Non-pigmented ciliary epithelial cell (primary cell): ENCODE measurements around the gene LDLRAD3.
"Not testable (repeated sequence)": the region's sequence is repeated elsewhere in the genome, so short reads cannot be mapped to it uniquely, and the experiment has no call there.

Experiments used
- DNase-seq: peaks from one replicate; pipeline ENCODE4 v3.0.0-alpha.2; 2010; ENCODE audit warnings: low read depth

Gene LDLRAD3

GRCh38 chr11:35943713-35944502 lies at the start of gene LDLRAD3:
Gene LDLRAD3 (plus strand): TSS chr11:35944062. CDS start chr11:35944099, 37 bp downstream.
- peak; percentile 55 for DNase-seq

- no peak for DNase-seq
Measured at GRCh38 chr11:35897019-35897418, 46.8 kb upstream of the LDLRAD3 start.

- no peak for DNase-seq
Measured at GRCh38 chr11:35902961-35903360, 40.9 kb upstream of the LDLRAD3 start.

GRCh38 chr11:35905646-35906276 lies 38.1 kb upstream of the LDLRAD3 start:
- no peak for DNase-seq

GRCh38 chr11:35906277-35906661 lies 37.6 kb upstream of the LDLRAD3 start:
- DNase-seq = no peak

GRCh38 chr11:35906681-35907080 lies 37.2 kb upstream of the LDLRAD3 start:
- DNase-seq = no peak

GRCh38 chr11:35907648-35908431 lies 36.0 kb upstream of the LDLRAD3 start:
- DNase-seq = peak; percentile 48

GRCh38 chr11:35908432-35908771 lies 35.5 kb upstream of the LDLRAD3 start:
- DNase-seq = not testable (repeated sequence)

GRCh38 chr11:35909511-35910265 lies 34.2 kb upstream of the LDLRAD3 start:
- DNase-seq = no peak

GRCh38 chr11:35911013-35911412 lies 32.8 kb upstream of the LDLRAD3 start:
- no peak for DNase-seq

- DNase-seq = no peak
Measured at GRCh38 chr11:35911616-35912165, 32.2 kb upstream of the LDLRAD3 start.

GRCh38 chr11:35912436-35912835 lies 31.4 kb upstream of the LDLRAD3 start:
- not testable (repeated sequence) for DNase-seq

- DNase-seq = no peak
Measured at GRCh38 chr11:35912883-35913624, 30.8 kb upstream of the LDLRAD3 start.

GRCh38 chr11:35914816-35915215 lies 29.0 kb upstream of the LDLRAD3 start:
- no peak for DNase-seq

- DNase-seq = no peak
Measured at GRCh38 chr11:35916270-35916669, 27.6 kb upstream of the LDLRAD3 start.

GRCh38 chr11:35917676-35918075 lies 26.2 kb upstream of the LDLRAD3 start:
- no peak for DNase-seq

GRCh38 chr11:35918716-35919115 lies 25.1 kb upstream of the LDLRAD3 start:
- no peak for DNase-seq

GRCh38 chr11:35919244-35919643 lies 24.6 kb upstream of the LDLRAD3 start:
- no peak for DNase-seq

GRCh38 chr11:35923452-35923851 lies 20.4 kb upstream of the LDLRAD3 start:
- DNase-seq = no peak

- DNase-seq = no peak
Measured at GRCh38 chr11:35924811-35925210, 19.1 kb upstream of the LDLRAD3 start.

- no peak for DNase-seq
Measured at GRCh38 chr11:35927104-35927503, 16.8 kb upstream of the LDLRAD3 start.
